NCI-H128 (cell line): Measurements from ENCODE around the gene FGF23.
"Not testable (repeated sequence)": the region's sequence is repeated elsewhere in the genome, so short reads cannot be mapped to it uniquely, and the experiment has no call there.

ENCODE experiments used
- DNase-seq: peaks from one replicate; lab custom pipeline; 2025; ENCODE audit not compliant: unreplicated experiment; lab: John Stamatoyannopoulos, UW

The FGF23 gene

GRCh38 chr12:4379405-4379804, at the start of gene FGF23:
Gene FGF23 (minus strand): TSS chr12:4379712. CDS start chr12:4379582, 130 bp downstream.
- DNase-seq, result no peak

GRCh38 chr12:4424422-4424821, 44.9 kb upstream of the FGF23 start:
- no peak for DNase-seq

GRCh38 chr12:4423528-4424195, 44.1 kb upstream of the FGF23 start:
- no peak for DNase-seq

- no peak for DNase-seq
These were observed 43.5 kb upstream of the FGF23 start for GRCh38 chr12:4422985-4423384.

GRCh38 chr12:4421590-4422031, 42.1 kb upstream of the FGF23 start:
- peak; percentile 24 for DNase-seq

- no peak for DNase-seq
These were observed 40.7 kb upstream of the FGF23 start for GRCh38 chr12:4420138-4420670.

- DNase-seq, result no peak
These were observed 39.4 kb upstream of the FGF23 start for GRCh38 chr12:4418913-4419312.

- DNase-seq, result no peak
These were observed 38.4 kb upstream of the FGF23 start for GRCh38 chr12:4417936-4418335.

GRCh38 chr12:4417455-4417854, 37.9 kb upstream of the FGF23 start:
- no peak for DNase-seq

- no peak for DNase-seq
These were observed 36.8 kb upstream of the FGF23 start for GRCh38 chr12:4416276-4416675.

GRCh38 chr12:4412465-4412864, 33.0 kb upstream of the FGF23 start:
- DNase-seq, result no peak

GRCh38 chr12:4412056-4412455, 32.5 kb upstream of the FGF23 start:
- no peak for DNase-seq

GRCh38 chr12:4407136-4407535, 27.6 kb upstream of the FGF23 start:
- DNase-seq, result no peak

GRCh38 chr12:4404877-4405637, 25.5 kb upstream of the FGF23 start:
- not testable (repeated sequence) for DNase-seq

GRCh38 chr12:4402996-4403395, 23.5 kb upstream of the FGF23 start:
- DNase-seq, result no peak

- no peak for DNase-seq
These were observed 21.6 kb upstream of the FGF23 start for GRCh38 chr12:4401117-4401516.

GRCh38 chr12:4395818-4396217, 16.3 kb upstream of the FGF23 start:
- no peak for DNase-seq

GRCh38 chr12:4393211-4393610, 13.7 kb upstream of the FGF23 start:
- DNase-seq, result no peak

- no peak for DNase-seq
These were observed 12.8 kb upstream of the FGF23 start for GRCh38 chr12:4392223-4392742.

- no peak for DNase-seq
These were observed 9.2 kb upstream of the FGF23 start for GRCh38 chr12:4388662-4389061.

- DNase-seq, result no peak
These were observed 8.5 kb upstream of the FGF23 start for GRCh38 chr12:4388032-4388431.

- DNase-seq, result no peak
These were observed 8.1 kb upstream of the FGF23 start for GRCh38 chr12:4387607-4388006.
